ENCODE data around the gene IRX2.

The IRX2 gene

DNA sequence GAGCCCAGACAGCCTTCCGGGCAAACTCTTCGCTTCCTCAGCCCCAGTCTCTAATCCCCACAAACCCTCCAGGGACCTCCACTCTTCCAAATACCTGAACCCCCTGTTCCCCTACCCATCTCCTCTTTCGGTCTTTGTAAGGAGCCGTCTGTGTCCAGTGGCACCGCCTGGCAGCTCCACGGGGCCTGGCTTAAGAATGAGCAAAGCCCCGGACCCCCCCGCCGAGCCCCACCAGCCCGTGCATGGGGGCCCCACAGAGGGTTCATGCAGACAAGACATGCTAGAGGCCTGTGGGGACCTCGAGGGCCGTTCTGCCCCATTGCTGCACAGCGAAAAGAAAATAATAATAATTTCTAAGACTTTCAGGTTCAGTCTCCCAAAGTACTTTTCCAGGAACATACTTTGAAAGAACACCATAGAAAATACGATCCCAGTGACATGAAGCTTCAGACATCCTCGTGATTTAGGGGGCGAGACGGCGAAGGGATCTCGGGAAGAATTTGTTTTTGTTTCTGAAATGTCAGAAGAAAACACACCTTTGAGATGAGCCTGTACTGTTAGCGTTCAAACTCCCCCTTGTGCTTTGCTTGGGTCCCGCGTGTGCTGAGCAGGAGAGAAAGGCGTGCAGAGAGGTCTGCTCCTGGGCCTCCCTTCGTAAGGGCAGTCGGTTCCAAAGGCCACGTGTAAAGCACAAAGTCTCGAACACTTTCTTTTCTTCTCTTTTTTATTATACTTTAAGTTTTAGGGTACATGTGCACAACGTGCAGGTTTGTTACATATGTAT lies 49.2 kb downstream of the IRX2 start:
- Histone ChIP-seq H3K79me2 (ENCODE audit: insufficient read depth, low read depth) (no peaks in the 10 kb centered on the region), H3K27me3 (ENCODE audit: insufficient read depth, low read depth) (no peaks in the 10 kb centered on the region)

DNA sequence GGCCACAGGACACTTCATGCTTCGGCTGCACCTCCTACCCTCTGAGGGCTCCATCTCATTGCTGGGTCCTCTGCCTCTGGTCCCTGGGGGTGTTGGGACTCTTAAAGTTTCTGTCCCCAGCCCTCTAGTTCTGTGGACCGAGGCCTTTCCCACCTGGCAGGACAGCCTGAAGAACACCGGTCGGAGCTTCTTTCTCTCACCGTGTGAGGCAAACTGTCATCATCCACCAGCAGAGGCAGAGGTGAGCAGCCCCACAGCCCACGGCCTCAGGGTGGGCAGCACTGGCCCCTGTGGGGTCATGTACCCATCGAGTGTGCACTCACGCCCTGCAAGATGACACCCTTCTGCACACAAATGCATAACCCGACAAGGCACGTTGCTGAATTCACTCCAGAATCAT lies 49.9 kb downstream of the IRX2 start:
- Histone ChIP-seq H3K4me2 (no peak overlapping the region), H3K36me3 (ENCODE audit: insufficient read depth) (no peaks in the 10 kb centered on the region), H3K27ac (no peak overlapping the region), H3K79me2 (ENCODE audit: insufficient read depth, low read depth) (no peaks in the 10 kb centered on the region), H2AFZ (ENCODE audit: low read depth) (no peak overlapping the region), H3K27me3 (ENCODE audit: insufficient read depth, low read depth) (no peaks in the 10 kb centered on the region), H3K9ac (no peak overlapping the region), H3K4me1 (ENCODE audit: low read depth, poor library complexity, severe bottlenecking) (no peaks in the 10 kb centered on the region), H3K4me3 (IDR thresholded peaks at IDR 0.05; ENCODE audit: insufficient read depth, low read depth, low read length) (no peak overlapping the region), H4K20me1 (ENCODE audit: insufficient read depth) (no peaks in the 10 kb centered on the region)
- TF ChIP-seq, protein P1, sequence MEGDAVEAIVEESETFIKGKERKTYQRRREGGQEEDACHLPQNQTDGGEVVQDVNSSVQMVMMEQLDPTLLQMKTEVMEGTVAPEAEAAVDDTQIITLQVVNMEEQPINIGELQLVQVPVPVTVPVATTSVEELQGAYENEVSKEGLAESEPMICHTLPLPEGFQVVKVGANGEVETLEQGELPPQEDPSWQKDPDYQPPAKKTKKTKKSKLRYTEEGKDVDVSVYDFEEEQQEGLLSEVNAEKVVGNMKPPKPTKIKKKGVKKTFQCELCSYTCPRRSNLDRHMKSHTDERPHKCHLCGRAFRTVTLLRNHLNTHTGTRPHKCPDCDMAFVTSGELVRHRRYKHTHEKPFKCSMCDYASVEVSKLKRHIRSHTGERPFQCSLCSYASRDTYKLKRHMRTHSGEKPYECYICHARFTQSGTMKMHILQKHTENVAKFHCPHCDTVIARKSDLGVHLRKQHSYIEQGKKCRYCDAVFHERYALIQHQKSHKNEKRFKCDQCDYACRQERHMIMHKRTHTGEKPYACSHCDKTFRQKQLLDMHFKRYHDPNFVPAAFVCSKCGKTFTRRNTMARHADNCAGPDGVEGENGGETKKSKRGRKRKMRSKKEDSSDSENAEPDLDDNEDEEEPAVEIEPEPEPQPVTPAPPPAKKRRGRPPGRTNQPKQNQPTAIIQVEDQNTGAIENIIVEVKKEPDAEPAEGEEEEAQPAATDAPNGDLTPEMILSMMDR (conservative IDR thresholded peaks at IDR 0.05; ENCODE audit: low read depth, low read length): no peak

More for the DNA sequence above, 49.2 kb downstream of the IRX2 start:
- Histone ChIP-seq H3K4me1 (ENCODE audit: low read depth, poor library complexity, severe bottlenecking) (no peaks in the 10 kb centered on the region), H3K36me3 (ENCODE audit: insufficient read depth) (no peaks in the 10 kb centered on the region), H3K4me2 (no peak overlapping the region), H3K27ac (no peak overlapping the region), H2AFZ (ENCODE audit: low read depth) (no peak overlapping the region), H3K9ac (no peak overlapping the region), H3K4me3 (IDR thresholded peaks at IDR 0.05; ENCODE audit: insufficient read depth, low read depth, low read length) (no peak overlapping the region), H4K20me1 (ENCODE audit: insufficient read depth) (no peaks in the 10 kb centered on the region)
- TF ChIP-seq, protein P1 (conservative IDR thresholded peaks at IDR 0.05; ENCODE audit: low read depth, low read length): no peak

DNA sequence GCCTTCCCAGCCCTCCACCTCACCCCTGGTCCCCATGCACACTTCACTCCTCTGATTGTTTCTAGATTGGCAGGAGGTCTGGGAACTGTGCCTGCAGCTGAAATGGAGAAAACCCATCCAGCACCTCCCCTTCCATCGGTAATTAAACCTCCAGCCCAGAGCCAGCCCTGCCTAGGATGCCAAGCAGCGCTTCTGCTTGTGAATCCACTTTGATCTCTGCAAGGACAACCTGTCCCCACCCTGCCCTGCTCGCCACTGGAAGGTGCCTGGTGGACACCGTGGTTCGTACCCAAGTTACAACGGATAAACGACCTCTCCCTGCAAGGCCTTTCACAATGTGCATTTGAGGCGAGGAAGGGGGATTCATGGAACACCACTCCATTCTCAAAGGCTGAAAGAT lies 50.6 kb downstream of the IRX2 start:
- no peak overlapping the region for H3K9ac ChIP-seq
- no peaks in the 10 kb centered on the region for H3K36me3 ChIP-seq (ENCODE audit: insufficient read depth)
- no peaks in the 10 kb centered on the region for H3K79me2 ChIP-seq (ENCODE audit: insufficient read depth, low read depth)
- no peak overlapping the region for H3K27ac ChIP-seq
- no peaks in the 10 kb centered on the region for H3K27me3 ChIP-seq (ENCODE audit: insufficient read depth, low read depth)
- no peak overlapping the region for H2AFZ ChIP-seq (ENCODE audit: low read depth)
- no peaks in the 10 kb centered on the region for H3K4me1 ChIP-seq (ENCODE audit: low read depth, poor library complexity, severe bottlenecking)
- H3K4me2 ChIP-seq: no peak overlapping the region
- no peak overlapping the region for H3K4me3 ChIP-seq (IDR thresholded peaks at IDR 0.05; ENCODE audit: insufficient read depth, low read depth, low read length)
- no peaks in the 10 kb centered on the region for H4K20me1 ChIP-seq (ENCODE audit: insufficient read depth)
- TF ChIP-seq, protein P1 (conservative IDR thresholded peaks at IDR 0.05; ENCODE audit: low read depth, low read length): no peak

DNA sequence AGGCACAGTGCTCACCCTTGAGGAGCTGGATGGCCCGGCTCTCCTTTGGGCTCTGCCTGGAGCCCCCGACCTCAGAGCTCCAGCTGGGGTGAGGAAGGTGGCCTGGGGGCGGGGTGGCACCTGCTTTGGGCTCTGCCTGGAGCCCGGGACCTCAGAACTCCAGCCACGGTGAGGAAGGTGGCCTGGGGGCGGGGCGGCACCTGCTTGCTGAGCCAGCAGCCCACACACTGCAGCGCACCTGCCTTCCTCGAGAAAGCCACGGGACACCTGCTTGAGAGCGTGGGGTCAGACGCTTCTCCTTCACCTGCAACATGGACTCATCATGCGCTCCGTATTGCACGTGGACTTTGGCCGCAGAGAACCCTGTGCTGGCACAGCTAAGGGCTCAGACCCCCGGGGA lies 51.8 kb downstream of the IRX2 start:
- TF ChIP-seq, protein P1 (conservative IDR thresholded peaks at IDR 0.05; ENCODE audit: low read depth, low read length): no peak
- no peaks in the 10 kb centered on the region for H3K79me2 ChIP-seq (ENCODE audit: insufficient read depth, low read depth)
- no peaks in the 10 kb centered on the region for H3K4me1 ChIP-seq (ENCODE audit: low read depth, poor library complexity, severe bottlenecking)
- no peak overlapping the region for H2AFZ ChIP-seq (ENCODE audit: low read depth)
- no peaks in the 10 kb centered on the region for H4K20me1 ChIP-seq (ENCODE audit: insufficient read depth)
- no peak overlapping the region for H3K4me3 ChIP-seq (IDR thresholded peaks at IDR 0.05; ENCODE audit: insufficient read depth, low read depth, low read length)
- H3K4me2 ChIP-seq: no peak overlapping the region
- H3K36me3 ChIP-seq (ENCODE audit: insufficient read depth): no peaks in the 10 kb centered on the region
- no peak overlapping the region for H3K27ac ChIP-seq
- H3K27me3 ChIP-seq (ENCODE audit: insufficient read depth, low read depth): no peaks in the 10 kb centered on the region
- no peak overlapping the region for H3K9ac ChIP-seq

All from KMS-11 (cell line).